HepG2 (cell line): ENCODE results near the gene UTRN. TPM values are rescaled to one million over a fixed set of nuclear protein-coding genes. Genes with fewer than 3 reads are reported as not detected.

ENCODE experiments used
- ATAD3A ChIP-seq: sonication (generic); formaldehyde crosslinking; IDR thresholded peaks from 2 replicates; pipeline ENCODE4 v1.4.0; 2020; ENCODE audit warnings: missing genetic modification reagents
- DDIT3 ChIP-seq: sonication (generic); formaldehyde crosslinking; IDR thresholded peaks from 2 replicates; pipeline ENCODE4 v1.4.0; 2020; ENCODE audit warnings: mild to moderate bottlenecking, missing genetic modification reagents
- FOSL2 ChIP-seq: sonication (generic); formaldehyde crosslinking; IDR thresholded peaks from 2 replicates; pipeline ENCODE4 v1.4.0; 2020; ENCODE audit warnings: missing genetic modification reagents
- GATAD1 ChIP-seq: IDR thresholded peaks from 2 replicates; pipeline ENCODE4 v1.6.1; 2016; ENCODE audit warnings: missing genetic modification reagents, missing compliant biosample characterization
- KLF11 ChIP-seq: IDR thresholded peaks from 2 replicates; pipeline ENCODE4 v1.6.1; 2016; ENCODE audit warnings: missing compliant biosample characterization
- LRRFIP1 ChIP-seq: sonication (generic); formaldehyde crosslinking; conservative IDR thresholded peaks from 2 replicates; pipeline ENCODE4 v1.4.0; 2020; ENCODE audit warnings: missing genetic modification reagents
- MAFF ChIP-seq: IDR thresholded peaks from 2 replicates; pipeline ENCODE4 v1.6.1; 2011; ENCODE audit warnings: low read depth, low read length, improper control_type of control experiment
- SMYD3 ChIP-seq: sonication (generic); formaldehyde crosslinking; IDR thresholded peaks from 2 replicates; pipeline ENCODE4 v1.8.1; 2023; ENCODE audit warnings: mild to moderate bottlenecking, missing genetic modification reagents
- ZNF142 ChIP-seq: sonication (generic); formaldehyde crosslinking; IDR thresholded peaks from 2 replicates; pipeline ENCODE4 v1.4.0; 2020; ENCODE audit warnings: missing genetic modification reagents
- polyA plus RNA-seq, 8 experiments: library from polyadenylated mRNA; depleted of rRNA in 3 of 8; stranded (reverse) in 7 of 8; unstranded in 1 of 8; fragments of >200 nt; fragmentation: Illumina TruSeq in 4 of 8; extraction: Trizol in 4 of 8; gene quantifications; 2 replicates each; pipeline versions ENCODE4 v1.2.1 to v1.2.3, GENCODE V29; 2011 to 2016; ENCODE audit warnings: low read depth in 4 of 8, missing spikeins in 1 of 8, mixed read lengths in 1 of 8; ENCODE audit not compliant: insufficient read depth in 1 of 8
- total RNA-seq, 5 experiments: library from RNA; depleted of rRNA; stranded (reverse); fragments of >200 nt; fragmentation: Illumina TruSeq; extraction: Trizol; gene quantifications; 2 replicates each; pipeline ENCODE4 v1.2.3, GENCODE V29; 2016; ENCODE audit warnings: low read depth in 1 of 5
- TF ChIP-seq, protein P1 (sequence below): sonication (generic); formaldehyde crosslinking; IDR thresholded peaks from 2 replicates; pipeline ENCODE4 v1.4.0; 2020; ENCODE audit warnings: missing genetic modification reagents, mild to moderate bottlenecking, borderline replicate concordance
- TF ChIP-seq, protein P2 (sequence below): sonication (generic); formaldehyde crosslinking; IDR thresholded peaks from 2 replicates; pipeline ENCODE4 v1.8.1; 2023; ENCODE audit warnings: mild to moderate bottlenecking, missing genetic modification reagents, borderline replicate concordance
- TF ChIP-seq, protein P3 (sequence below): sonication (generic); formaldehyde crosslinking; IDR thresholded peaks from 2 replicates; pipeline ENCODE4 v1.4.0; 2020; ENCODE audit warnings: missing genetic modification reagents

The UTRN gene
- total and polyA plus RNA-seq, 2 of the 13 experiments (the other 11 are each of a cell fraction or from before 2014, with no cell fraction given), result 102 to 116 TPM

DNA sequence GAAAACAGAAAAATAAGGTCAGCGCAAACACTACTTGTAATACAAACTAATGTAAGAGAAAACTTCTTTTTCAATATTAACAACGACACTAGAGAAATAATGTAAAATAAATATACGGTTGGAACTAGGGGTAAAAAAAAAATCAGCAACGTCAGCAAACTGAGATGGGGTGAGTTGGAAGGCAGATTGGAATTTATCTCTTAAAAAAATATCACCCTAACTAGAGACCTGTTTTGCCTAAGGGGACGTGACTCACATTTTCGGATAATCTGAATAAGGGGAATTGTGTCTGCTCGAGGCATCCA lies 705 bp upstream of the UTRN start (continued):
- TF ChIP-seq ZNF142 (CRISPR knock-in tag) (no peak), SMYD3 (CRISPR knock-in tag) (no peak), GATAD1 (CRISPR knock-in tag) (no peak), MAFF (peak; percentile 99), ATAD3A (CRISPR knock-in tag) (no peak), LRRFIP1 (CRISPR knock-in tag) (no peak), FOSL2 (CRISPR knock-in tag) (no peak), KLF11 (CRISPR knock-in tag) (no peak), DDIT3 (CRISPR knock-in tag) (0 out of 2 replicates have a peak, but pooled peaks have one; percentile 16)
- TF ChIP-seq, protein P1, sequence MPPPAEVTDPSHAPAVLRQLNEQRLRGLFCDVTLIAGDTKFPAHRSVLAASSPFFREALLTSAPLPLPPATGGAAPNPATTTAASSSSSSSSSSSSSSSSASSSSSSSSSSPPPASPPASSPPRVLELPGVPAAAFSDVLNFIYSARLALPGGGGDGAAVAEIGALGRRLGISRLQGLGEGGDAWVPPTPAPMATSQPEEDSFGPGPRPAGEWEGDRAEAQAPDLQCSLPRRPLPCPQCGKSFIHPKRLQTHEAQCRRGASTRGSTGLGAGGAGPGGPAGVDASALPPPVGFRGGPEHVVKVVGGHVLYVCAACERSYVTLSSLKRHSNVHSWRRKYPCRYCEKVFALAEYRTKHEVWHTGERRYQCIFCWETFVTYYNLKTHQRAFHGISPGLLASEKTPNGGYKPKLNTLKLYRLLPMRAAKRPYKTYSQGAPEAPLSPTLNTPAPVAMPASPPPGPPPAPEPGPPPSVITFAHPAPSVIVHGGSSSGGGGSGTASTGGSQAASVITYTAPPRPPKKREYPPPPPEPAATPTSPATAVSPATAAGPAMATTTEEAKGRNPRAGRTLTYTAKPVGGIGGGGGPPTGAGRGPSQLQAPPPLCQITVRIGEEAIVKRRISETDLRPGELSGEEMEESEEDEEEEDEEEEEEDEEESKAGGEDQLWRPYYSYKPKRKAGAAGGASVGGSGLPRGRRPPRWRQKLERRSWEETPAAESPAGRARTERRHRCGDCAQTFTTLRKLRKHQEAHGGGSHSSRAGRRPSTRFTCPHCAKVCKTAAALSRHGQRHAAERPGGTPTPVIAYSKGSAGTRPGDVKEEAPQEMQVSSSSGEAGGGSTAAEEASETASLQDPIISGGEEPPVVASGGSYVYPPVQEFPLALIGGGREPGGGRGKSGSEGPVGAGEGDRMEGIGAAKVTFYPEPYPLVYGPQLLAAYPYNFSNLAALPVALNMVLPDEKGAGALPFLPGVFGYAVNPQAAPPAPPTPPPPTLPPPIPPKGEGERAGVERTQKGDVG, result no peak
- TF ChIP-seq, protein P2, sequence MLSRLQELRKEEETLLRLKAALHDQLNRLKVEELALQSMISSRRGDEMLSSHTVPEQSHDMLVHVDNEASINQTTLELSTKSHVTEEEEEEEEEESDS, result no peak
- TF ChIP-seq, protein P3, sequence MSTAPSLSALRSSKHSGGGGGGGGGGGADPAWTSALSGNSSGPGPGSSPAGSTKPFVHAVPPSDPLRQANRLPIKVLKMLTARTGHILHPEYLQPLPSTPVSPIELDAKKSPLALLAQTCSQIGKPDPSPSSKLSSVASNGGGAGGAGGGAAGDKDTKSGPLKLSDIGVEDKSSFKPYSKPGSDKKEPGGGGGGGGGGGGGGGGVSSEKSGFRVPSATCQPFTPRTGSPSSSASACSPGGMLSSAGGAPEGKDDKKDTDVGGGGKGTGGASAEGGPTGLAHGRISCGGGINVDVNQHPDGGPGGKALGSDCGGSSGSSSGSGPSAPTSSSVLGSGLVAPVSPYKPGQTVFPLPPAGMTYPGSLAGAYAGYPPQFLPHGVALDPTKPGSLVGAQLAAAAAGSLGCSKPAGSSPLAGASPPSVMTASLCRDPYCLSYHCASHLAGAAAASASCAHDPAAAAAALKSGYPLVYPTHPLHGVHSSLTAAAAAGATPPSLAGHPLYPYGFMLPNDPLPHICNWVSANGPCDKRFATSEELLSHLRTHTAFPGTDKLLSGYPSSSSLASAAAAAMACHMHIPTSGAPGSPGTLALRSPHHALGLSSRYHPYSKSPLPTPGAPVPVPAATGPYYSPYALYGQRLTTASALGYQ, result no peak
